Astrocyte (in vitro differentiated cells and primary cell): ENCODE measurements around the gene GFPT2. TPM values are rescaled to one million over a fixed set of nuclear protein-coding genes. Genes with fewer than 3 reads are reported as not detected.

Experiments
- DNase-seq: peaks from one replicate; pipeline ENCODE4 v3.0.0-alpha.2; 2010; ENCODE audit warnings: low read depth
- FAIRE-seq: peaks from 2 replicates; lab custom pipeline; 2011; peaks lifted over from hg19 to GRCh38; lab: Jason Lieb, UNC
- H2AFZ ChIP-seq: 2 replicates; pipeline ENCODE4 v1.6.0; 2012; ENCODE audit warnings: low read depth, low read length, inconsistent platforms
- H3K27ac ChIP-seq: 2 replicates; pipeline ENCODE4 v1.5.1; 2011; ENCODE audit warnings: low read depth, low read length, inconsistent platforms
- H3K27me3 ChIP-seq: 2 replicates; pipeline ENCODE4 v1.6.0; 2011; ENCODE audit warnings: low read length, inconsistent platforms; ENCODE audit not compliant: insufficient read depth
- H3K36me3 ChIP-seq: 2 replicates; pipeline ENCODE4 v1.5.1; 2011; ENCODE audit warnings: low read length, inconsistent platforms; ENCODE audit not compliant: insufficient read depth
- H3K4me1 ChIP-seq: 2 replicates; pipeline ENCODE4 v1.5.1; 2011; ENCODE audit warnings: low read length, inconsistent platforms; ENCODE audit not compliant: insufficient read depth
- H3K4me2 ChIP-seq: 2 replicates; pipeline ENCODE4 v1.6.0; 2012; ENCODE audit warnings: low read length, inconsistent platforms
- H3K4me3 ChIP-seq: 2 replicates; pipeline ENCODE4 v1.5.1; 2011; ENCODE audit warnings: low read depth, mild to moderate bottlenecking, low read length, inconsistent platforms; ENCODE audit not compliant: insufficient read depth
- H3K79me2 ChIP-seq: 2 replicates; pipeline ENCODE4 v1.6.0; 2012; ENCODE audit warnings: mild to moderate bottlenecking, low read length, inconsistent platforms; ENCODE audit not compliant: insufficient read depth
- H3K9ac ChIP-seq: 2 replicates; pipeline ENCODE4 v1.6.0; 2012; ENCODE audit warnings: mild to moderate bottlenecking, low read length, inconsistent platforms
- H3K9me3 ChIP-seq: 2 replicates; pipeline ENCODE4 v1.5.1; 2012; ENCODE audit warnings: low read depth, mild to moderate bottlenecking, low read length, inconsistent platforms; ENCODE audit not compliant: insufficient read depth
- H4K20me1 ChIP-seq: 2 replicates; pipeline ENCODE4 v1.6.0; 2012; ENCODE audit warnings: low read length, inconsistent platforms; ENCODE audit not compliant: insufficient read depth
- H3K27ac Mint-ChIP-seq: one replicate; pipeline ENCODE4 v1.8.0; 2021; ENCODE audit warnings: mild to moderate bottlenecking, mixed read lengths; ENCODE audit not compliant: unreplicated experiment
- H3K27me3 Mint-ChIP-seq: one replicate; pipeline ENCODE4 v1.8.0; 2021; ENCODE audit warnings: low read depth, mixed read lengths; ENCODE audit not compliant: unreplicated experiment
- H3K36me3 Mint-ChIP-seq: one replicate; pipeline ENCODE4 v1.8.0; 2021; ENCODE audit warnings: low read depth, mixed read lengths; ENCODE audit not compliant: unreplicated experiment
- H3K4me1 Mint-ChIP-seq: one replicate; pipeline ENCODE4 v1.8.0; 2021; ENCODE audit warnings: low read depth, mixed read lengths; ENCODE audit not compliant: unreplicated experiment
- H3K4me3 Mint-ChIP-seq: one replicate; pipeline ENCODE4 v1.8.0; 2021; ENCODE audit warnings: mild to moderate bottlenecking, moderate library complexity, mixed read lengths; ENCODE audit not compliant: unreplicated experiment
- H3K9me3 Mint-ChIP-seq: one replicate; pipeline ENCODE4 v1.8.0; 2021; ENCODE audit warnings: mild to moderate bottlenecking, mixed read lengths; ENCODE audit not compliant: unreplicated experiment
- EZH2 ChIP-seq: IDR thresholded peaks from 2 replicates; pipeline ENCODE4 v1.6.1; 2012; ENCODE audit warnings: mild to moderate bottlenecking, low read length, inconsistent platforms; ENCODE audit not compliant: insufficient read depth
- total RNA-seq: library from RNA; stranded (reverse); gene quantifications from 2 replicates; pipeline ENCODE4 v1.2.1, GENCODE V29; 2021
- TF ChIP-seq, protein P1 (sequence below): IDR thresholded peaks from 2 replicates; pipeline ENCODE4 v1.5.1; 2011; ENCODE audit warnings: low read depth, mild to moderate bottlenecking, inconsistent platforms, low read length, moderate library complexity; ENCODE audit not compliant: insufficient read depth

Gene GFPT2
- total RNA-seq, 1 donor from 2014 or later = 14.6 TPM

GRCh38 chr5:180296771-180297170, 56.4 kb downstream of the GFPT2 start:
- DNase-seq = peak; percentile 31
- Histone ChIP-seq H3K9ac (no peak overlapping the region), H3K27me3 (no peaks in the 10 kb centered on the region), H4K20me1 (peaks cover 7% of the 10 kb centered on the region), H3K79me2 (no peaks in the 10 kb centered on the region), H3K4me1 (peaks cover 4% of the 10 kb centered on the region), H3K4me2 (no peak overlapping the region), H3K36me3 (peaks cover 6% of the 10 kb centered on the region), H3K9me3 (no peaks in the 10 kb centered on the region), H2AFZ (no peak overlapping the region), H3K27ac (no peak overlapping the region), H3K4me3 (no peak overlapping the region)
- H3K4me3 Mint-ChIP-seq = no peak overlapping the region
- no peaks in the 10 kb centered on the region for H3K9me3 Mint-ChIP-seq
- TF ChIP-seq, protein P1, sequence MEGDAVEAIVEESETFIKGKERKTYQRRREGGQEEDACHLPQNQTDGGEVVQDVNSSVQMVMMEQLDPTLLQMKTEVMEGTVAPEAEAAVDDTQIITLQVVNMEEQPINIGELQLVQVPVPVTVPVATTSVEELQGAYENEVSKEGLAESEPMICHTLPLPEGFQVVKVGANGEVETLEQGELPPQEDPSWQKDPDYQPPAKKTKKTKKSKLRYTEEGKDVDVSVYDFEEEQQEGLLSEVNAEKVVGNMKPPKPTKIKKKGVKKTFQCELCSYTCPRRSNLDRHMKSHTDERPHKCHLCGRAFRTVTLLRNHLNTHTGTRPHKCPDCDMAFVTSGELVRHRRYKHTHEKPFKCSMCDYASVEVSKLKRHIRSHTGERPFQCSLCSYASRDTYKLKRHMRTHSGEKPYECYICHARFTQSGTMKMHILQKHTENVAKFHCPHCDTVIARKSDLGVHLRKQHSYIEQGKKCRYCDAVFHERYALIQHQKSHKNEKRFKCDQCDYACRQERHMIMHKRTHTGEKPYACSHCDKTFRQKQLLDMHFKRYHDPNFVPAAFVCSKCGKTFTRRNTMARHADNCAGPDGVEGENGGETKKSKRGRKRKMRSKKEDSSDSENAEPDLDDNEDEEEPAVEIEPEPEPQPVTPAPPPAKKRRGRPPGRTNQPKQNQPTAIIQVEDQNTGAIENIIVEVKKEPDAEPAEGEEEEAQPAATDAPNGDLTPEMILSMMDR = no peak
- no peak for TF ChIP-seq EZH2
- H3K27ac Mint-ChIP-seq = no peak overlapping the region
- H3K4me1 Mint-ChIP-seq = peaks cover 5% of the 10 kb centered on the region
- peaks cover 11% of the 10 kb centered on the region for H3K36me3 Mint-ChIP-seq
- peaks cover 1% of the 10 kb centered on the region for H3K27me3 Mint-ChIP-seq
- FAIRE-seq = no peak

GRCh38 chr5:180294913-180295555, 58.1 kb downstream of the GFPT2 start:
- Mint-ChIP-seq H3K36me3 (peaks cover 5% of the 10 kb centered on the region), H3K4me1 (peaks cover 8% of the 10 kb centered on the region), H3K9me3 (no peaks in the 10 kb centered on the region), H3K27me3 (no peaks in the 10 kb centered on the region), H3K27ac (no peak overlapping the region), H3K4me3 (no peak overlapping the region)
- Histone ChIP-seq H3K9ac (no peak overlapping the region), H3K79me2 (peaks cover 10% of the 10 kb centered on the region), H4K20me1 (peaks cover 13% of the 10 kb centered on the region), H3K36me3 (no peaks in the 10 kb centered on the region), H3K4me3 (no peak overlapping the region), H3K27me3 (no peaks in the 10 kb centered on the region), H3K4me1 (peaks cover 7% of the 10 kb centered on the region), H2AFZ (no peak overlapping the region), H3K27ac (no peak overlapping the region), H3K9me3 (no peaks in the 10 kb centered on the region), H3K4me2 (no peak overlapping the region)
- DNase-seq (no peak), FAIRE-seq (no peak)
- TF ChIP-seq EZH2 = no peak
- TF ChIP-seq, protein P1 = no peak

GRCh38 chr5:180294411-180294810, 58.7 kb downstream of the GFPT2 start:
- H3K9ac ChIP-seq = no peak overlapping the region
- peaks cover 19% of the 10 kb centered on the region for H4K20me1 ChIP-seq
- TF ChIP-seq, protein P1 = no peak
- TF ChIP-seq EZH2 = no peak
- H3K27me3 ChIP-seq = no peaks in the 10 kb centered on the region
- Mint-ChIP-seq H3K4me3 (no peak overlapping the region), H3K4me1 (peaks cover 8% of the 10 kb centered on the region), H3K36me3 (peaks cover 5% of the 10 kb centered on the region), H3K27ac (no peak overlapping the region), H3K9me3 (no peaks in the 10 kb centered on the region), H3K27me3 (no peaks in the 10 kb centered on the region)
- H2AFZ ChIP-seq = no peak overlapping the region
- H3K4me1 ChIP-seq = peaks cover 7% of the 10 kb centered on the region
- DNase-seq = no peak
- H3K27ac ChIP-seq = no peak overlapping the region
- FAIRE-seq = no peak
- H3K9me3 ChIP-seq = no peaks in the 10 kb centered on the region
- H3K4me3 ChIP-seq = no peak overlapping the region
- H3K4me2 ChIP-seq = no peak overlapping the region
- peaks cover 17% of the 10 kb centered on the region for H3K79me2 ChIP-seq
- H3K36me3 ChIP-seq = no peaks in the 10 kb centered on the region
